HG02610 (cell line): ENCODE results near the gene KDM2B.

ENCODE experiments used
- ATAC-seq: cut with Tn5 transposase; IDR thresholded peaks from one replicate; pipeline ENCODE4 v1.9.1; 2021; ENCODE audit warnings: mild to moderate bottlenecking, moderate library complexity; ENCODE audit not compliant: unreplicated experiment

Gene KDM2B

GRCh38 chr12:121580959-121581685, at the start of gene KDM2B:
KDM2B (minus strand) TSS chr12:121581023; CDS start chr12:121580911, 112 bp downstream.
- no peak for ATAC-seq

GRCh38 chr12:121628536-121628935, 47.7 kb upstream of the KDM2B start:
- ATAC-seq, result no peak

GRCh38 chr12:121628037-121628436, 47.2 kb upstream of the KDM2B start:
- no peak for ATAC-seq

- peak; percentile 28 for ATAC-seq
Observed at GRCh38 chr12:121626853-121627640, 46.2 kb upstream of the KDM2B start.

DNA sequence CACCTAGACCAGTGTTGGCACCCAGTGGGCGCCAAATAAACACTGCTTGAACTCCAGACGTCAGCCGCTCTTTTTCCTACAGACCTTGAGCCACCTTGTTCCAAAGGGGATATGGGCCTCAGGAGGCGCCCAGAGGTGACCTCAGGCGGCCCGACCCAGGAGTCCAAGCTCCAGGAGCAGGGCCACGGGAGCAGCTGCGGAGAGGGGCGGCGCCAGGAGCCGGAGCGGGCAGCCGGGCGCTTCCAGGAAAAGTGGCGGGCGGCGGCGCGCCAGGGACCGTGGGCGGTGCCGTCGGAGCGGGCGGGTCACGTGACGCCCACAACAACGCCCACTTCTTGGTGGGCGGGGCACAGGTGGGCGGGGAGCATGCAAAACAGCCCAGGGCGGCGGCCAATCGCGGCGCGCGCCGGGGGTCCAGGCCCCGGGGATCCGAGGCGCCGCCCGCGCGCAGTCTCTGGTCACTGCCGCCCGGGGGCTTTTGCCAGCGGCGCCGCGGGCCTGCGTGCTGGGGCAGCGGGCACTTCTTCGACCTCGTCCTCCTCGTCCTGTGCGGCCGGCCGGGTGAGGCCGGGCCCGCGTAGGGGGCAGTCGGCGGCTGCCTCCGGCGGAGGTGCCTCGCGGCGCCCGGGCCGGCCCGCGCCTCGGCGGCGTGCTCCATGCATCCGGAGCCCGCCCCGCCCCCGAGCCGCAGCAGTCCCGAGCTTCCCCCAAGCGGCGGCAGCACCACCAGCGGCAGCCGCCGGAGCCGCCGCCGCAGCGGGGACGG, 45.4 kb upstream of the KDM2B start, which contains the start of gene ORAI1:
TSS of gene ORAI1 (plus strand) at position 444 of the 766 bp plus-strand sequence.
- peak; percentile 71 for ATAC-seq

DNA sequence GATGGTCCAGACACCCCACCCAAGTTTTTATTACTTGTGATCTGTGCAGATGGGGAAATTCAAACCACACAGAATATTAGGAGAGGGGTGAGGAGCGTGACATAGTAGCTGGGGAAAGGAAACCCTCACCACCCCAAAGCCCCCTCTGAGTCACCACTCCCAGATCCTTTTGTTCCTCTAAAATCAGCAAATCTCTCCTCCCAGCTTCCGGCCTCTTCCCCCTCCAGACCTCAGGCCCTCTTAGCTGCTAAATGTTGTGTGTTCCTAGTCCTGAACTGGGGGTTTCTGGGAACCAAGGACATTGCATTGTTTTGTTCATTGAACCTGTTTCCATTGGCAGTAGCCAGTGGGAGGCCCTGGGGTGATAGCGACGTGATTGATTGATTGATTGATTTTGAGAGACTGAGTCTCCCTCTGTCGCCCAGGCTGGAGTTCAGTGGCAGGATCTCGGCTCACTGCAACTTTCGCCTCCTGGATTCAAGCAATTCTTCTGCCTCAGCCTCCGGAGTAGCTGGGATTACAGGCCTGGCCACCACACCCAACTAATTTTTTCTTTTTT, 39.6 kb upstream of the KDM2B start:
- no peak for ATAC-seq

DNA sequence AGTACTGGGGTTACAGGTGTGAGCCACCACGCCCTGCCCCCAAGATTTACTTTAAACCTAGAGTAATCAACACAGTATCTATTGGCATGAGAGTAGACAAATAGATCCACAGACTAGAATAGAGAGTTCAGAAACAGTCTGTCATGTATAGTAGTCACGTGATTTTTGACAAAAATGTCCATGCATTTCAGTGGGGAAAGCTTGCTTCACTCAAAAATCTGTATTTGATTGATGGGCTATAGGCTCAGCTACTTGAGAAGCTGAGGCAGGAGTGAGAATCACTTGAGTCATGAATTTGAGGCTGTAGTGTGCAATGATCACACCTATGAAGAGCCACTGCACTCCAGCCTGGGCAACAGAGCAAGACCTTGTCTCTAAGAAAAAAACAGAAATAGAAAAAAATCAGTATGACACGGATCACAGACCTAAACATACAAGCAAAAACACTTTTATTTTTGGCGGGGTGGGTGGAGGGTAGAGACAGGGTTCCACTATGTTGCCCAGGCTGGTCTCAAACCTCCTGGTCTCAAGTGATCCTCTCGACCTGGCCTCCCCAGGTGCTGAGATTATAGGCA, 37.9 kb upstream of the KDM2B start:
- no peak for ATAC-seq

GRCh38 chr12:121614872-121615467, 34.1 kb upstream of the KDM2B start:
- ATAC-seq, result no peak

- no peak for ATAC-seq
Observed at GRCh38 chr12:121613462-121613861, 32.6 kb upstream of the KDM2B start.

GRCh38 chr12:121611306-121611705, 30.5 kb upstream of the KDM2B start:
- no peak for ATAC-seq

DNA sequence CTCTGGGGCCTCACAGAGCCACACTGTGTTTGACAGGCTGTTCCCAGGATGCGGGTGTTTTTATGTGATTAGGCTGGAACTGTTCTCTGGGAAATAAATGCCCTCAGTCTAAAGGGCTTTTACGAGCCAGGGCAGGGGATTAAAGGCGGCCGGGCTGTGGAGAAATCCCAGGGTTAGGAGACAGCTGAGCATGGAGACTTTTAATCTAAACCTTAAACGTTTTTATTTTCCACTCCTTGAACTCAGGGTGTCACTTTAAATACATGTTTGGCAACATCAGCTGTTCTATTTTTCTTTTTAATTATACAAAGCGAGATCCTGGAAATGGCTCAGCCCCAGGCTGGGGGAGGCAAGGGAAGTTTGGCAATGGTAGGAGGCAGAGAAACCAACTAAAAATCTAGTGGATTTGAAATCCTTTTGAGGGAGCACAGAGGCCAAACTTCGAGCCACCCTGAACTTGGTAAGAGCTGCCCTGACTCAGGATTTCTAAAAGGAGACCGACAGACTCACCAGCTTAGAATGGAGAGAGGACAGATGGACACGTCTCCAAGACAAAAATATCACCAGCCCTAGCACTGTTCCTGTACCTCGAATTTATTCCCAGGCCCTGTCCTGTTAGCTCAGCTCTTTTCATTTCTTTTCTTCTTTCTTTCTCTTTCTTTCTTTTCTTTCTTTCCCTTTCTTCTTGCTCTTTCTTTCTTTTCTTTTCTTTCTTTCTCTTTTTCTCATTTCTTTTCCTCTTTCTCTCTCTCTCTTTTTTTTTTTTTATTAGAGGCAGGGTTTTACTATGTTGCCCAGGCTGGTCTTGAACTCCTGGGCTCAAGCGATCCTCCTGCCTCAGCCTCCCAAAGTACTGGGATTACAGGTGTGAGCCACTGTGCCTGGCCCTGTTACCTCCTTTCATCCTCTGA, 29.7 kb upstream of the KDM2B start:
- ATAC-seq, result no peak

- no peak for ATAC-seq
Observed at GRCh38 chr12:121608301-121608700, 27.5 kb upstream of the KDM2B start.

GRCh38 chr12:121603581-121603980, 22.8 kb upstream of the KDM2B start:
- ATAC-seq, result no peak

DNA sequence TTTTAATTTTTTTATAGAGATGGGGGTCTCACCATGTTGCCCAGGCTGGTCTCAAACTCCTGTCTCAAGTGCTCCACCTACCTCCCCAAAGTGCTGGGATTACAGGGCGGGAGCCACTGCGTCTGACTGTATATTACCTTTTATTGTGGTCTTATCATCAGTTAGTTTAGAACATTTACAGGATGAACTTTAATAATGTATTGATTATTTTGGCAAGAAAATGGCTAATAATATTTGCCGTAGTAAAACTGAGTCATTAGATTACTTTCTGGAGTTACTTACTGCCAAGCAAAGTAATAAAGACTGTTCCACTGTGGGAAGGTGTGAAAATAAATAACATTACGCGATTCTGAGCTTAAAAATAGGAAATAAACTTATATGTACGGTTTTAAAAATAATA, 21.9 kb upstream of the KDM2B start:
- no peak for ATAC-seq

GRCh38 chr12:121600702-121601336, 20.0 kb upstream of the KDM2B start:
- no peak for ATAC-seq

DNA sequence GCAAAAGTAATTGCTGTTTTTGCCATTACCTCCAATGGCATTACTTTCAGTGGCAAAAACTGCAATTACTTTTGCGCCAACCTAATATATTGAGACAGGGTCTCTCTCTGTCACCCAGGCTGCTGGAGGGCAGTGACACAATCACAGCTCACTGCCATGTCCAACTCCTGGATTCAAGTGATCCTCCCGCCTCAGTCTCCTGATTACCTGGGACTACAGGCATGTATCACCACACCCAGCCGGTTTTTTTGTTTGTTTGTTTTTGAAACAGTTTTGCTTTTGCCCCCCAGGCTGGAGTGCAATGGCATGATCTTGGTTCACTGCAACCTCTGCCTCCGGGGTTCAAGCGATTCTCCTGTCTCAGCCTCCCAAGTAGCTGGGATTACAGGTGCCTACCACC, 15.7 kb upstream of the KDM2B start:
- no peak for ATAC-seq

DNA sequence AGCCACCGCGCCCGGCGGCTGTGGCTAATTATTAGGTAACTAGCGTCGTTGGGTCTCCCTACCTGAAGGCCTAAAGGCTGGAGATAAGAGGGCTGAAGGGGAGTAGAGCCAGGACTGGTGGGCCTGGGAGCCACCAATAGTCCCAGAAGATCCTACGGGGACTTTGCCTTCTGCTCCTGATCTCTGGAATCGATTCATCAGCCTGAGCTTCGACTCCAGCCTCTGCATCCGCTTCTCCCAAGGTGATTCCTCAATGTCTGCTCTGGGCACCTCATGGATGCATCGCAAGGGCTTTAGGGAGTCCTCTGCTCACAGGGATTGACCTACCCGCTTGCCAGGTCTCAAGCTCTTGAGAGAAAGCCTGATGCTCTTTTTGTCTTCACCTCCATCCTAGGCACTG, 14.7 kb upstream of the KDM2B start:
- ATAC-seq, result no peak

- ATAC-seq, result no peak
Observed at GRCh38 chr12:121592320-121592719, 11.5 kb upstream of the KDM2B start.
